HEK293 (cell line): ENCODE data around the gene ZNF646.
A peak's percentile ranks its signal among the peaks of the same experiment; 100 is the strongest.

Experiments used
- CTCF ChIA-PET: fragments of 350-600 bp; formaldehyde crosslinking; extraction: SDS; loops from one replicate; lab custom pipeline; 2021; ENCODE audit warnings: antibody characterized with exemption; lab: Yijun Ruan, JAX
- POLR2A ChIA-PET: fragments of 300-600 bp; formaldehyde crosslinking; extraction: SDS; loops from one replicate; lab custom pipeline; 2020; ENCODE audit warnings: antibody characterized with exemption, inconsistent platforms; lab: Yijun Ruan, JAX
- H3K27ac ChIP-seq: fragments of 200-500 bp; sonication (Bioruptor generic); 2 replicates; pipeline ENCODE4 v1.5.1; 2014; ENCODE audit warnings: low read depth, low read length, control low read depth, inconsistent platforms; ENCODE audit errors: extremely low read depth
- H3K36me3 ChIP-seq, 2 experiments: fragments of 200-500 bp in 1 of 2; sonication (Bioruptor generic) in 1 of 2; 1 replicate in 1 of 2; 2 replicates in 1 of 2; pipeline ENCODE4 v1.5.1; 2014 to 2017; ENCODE audit warnings: inconsistent platforms in 2 of 2, low read length in 2 of 2; ENCODE audit not compliant: control insufficient read depth in 2 of 2, insufficient read depth in 1 of 2
- H3K4me1 ChIP-seq: fragments of 200-500 bp; sonication (Bioruptor generic); 2 replicates; pipeline ENCODE4 v1.5.1; 2014; ENCODE audit warnings: mild to moderate bottlenecking, low read length, inconsistent platforms; ENCODE audit not compliant: control insufficient read depth, insufficient read depth
- H3K4me3 ChIP-seq: 2 replicates; pipeline ENCODE4 v1.5.1; 2011; ENCODE audit warnings: low read depth, mild to moderate bottlenecking, control low read depth, low read length, moderate library complexity
- H3K9me3 ChIP-seq: fragments of 200-500 bp; sonication (Bioruptor generic); 2 replicates; pipeline ENCODE4 v1.5.1; 2014; ENCODE audit warnings: low read depth, low read length, inconsistent platforms; ENCODE audit not compliant: control insufficient read depth, insufficient read depth
- BCL11A ChIP-seq: fragments of 450-650 bp; formaldehyde crosslinking; IDR thresholded peaks from 2 replicates; pipeline ENCODE4 v1.5.1; 2016; ENCODE audit warnings: low read depth, missing biosample characterization, missing genetic modification characterization
- GLIS1 ChIP-seq: fragments of 450-650 bp; formaldehyde crosslinking; IDR thresholded peaks from 2 replicates; pipeline ENCODE4 v1.5.1; 2016; ENCODE audit warnings: missing biosample characterization, missing genetic modification characterization
- HOXC10 ChIP-seq: sonication (generic); formaldehyde crosslinking; IDR thresholded peaks from 2 replicates; pipeline ENCODE4 v1.8.1; 2023; ENCODE audit warnings: mild to moderate bottlenecking, missing genetic modification reagents
- KLF7 ChIP-seq: fragments of 450-650 bp; formaldehyde crosslinking; IDR thresholded peaks from 2 replicates; pipeline ENCODE4 v1.5.1; 2016; ENCODE audit warnings: missing biosample characterization, missing genetic modification characterization, borderline replicate concordance
- REPIN1 ChIP-seq: fragments of 450-650 bp; formaldehyde crosslinking; IDR thresholded peaks from 2 replicates; pipeline ENCODE4 v1.5.1; 2017; ENCODE audit warnings: missing biosample characterization, missing genetic modification characterization, low read depth
- SCRT2 ChIP-seq: fragments of 450-650 bp; formaldehyde crosslinking; IDR thresholded peaks from 2 replicates; pipeline ENCODE4 v1.5.1; 2016; ENCODE audit warnings: missing biosample characterization, missing genetic modification characterization
- SP2 ChIP-seq: fragments of 450-650 bp; formaldehyde crosslinking; IDR thresholded peaks from 2 replicates; pipeline ENCODE4 v1.5.1; 2016; ENCODE audit warnings: missing biosample characterization, missing genetic modification characterization
- SP3 ChIP-seq: fragments of 450-650 bp; formaldehyde crosslinking; IDR thresholded peaks from 2 replicates; pipeline ENCODE4 v1.5.1; 2016; ENCODE audit warnings: missing biosample characterization, missing genetic modification characterization
- ZBTB17 ChIP-seq: fragments of 450-650 bp; formaldehyde crosslinking; IDR thresholded peaks from 2 replicates; pipeline ENCODE4 v1.5.1; 2016; ENCODE audit warnings: missing biosample characterization, missing genetic modification characterization
- ZFHX2 ChIP-seq: fragments of 450-650 bp; formaldehyde crosslinking; conservative IDR thresholded peaks from 2 replicates; pipeline ENCODE4 v1.5.1; 2016; ENCODE audit warnings: missing biosample characterization, missing genetic modification characterization
- ZNF16 ChIP-seq: fragments of 450-650 bp; formaldehyde crosslinking; IDR thresholded peaks from 2 replicates; pipeline ENCODE4 v1.5.1; 2016; ENCODE audit warnings: low read depth, missing biosample characterization, missing genetic modification characterization
- ZNF311 ChIP-seq: fragments of 450-650 bp; formaldehyde crosslinking; IDR thresholded peaks from 2 replicates; pipeline ENCODE4 v1.5.1; 2017; ENCODE audit warnings: missing biosample characterization, missing genetic modification characterization, borderline replicate concordance
- ZNF341 ChIP-seq: fragments of 450-650 bp; formaldehyde crosslinking; IDR thresholded peaks from 2 replicates; pipeline ENCODE4; 2016; ENCODE audit warnings: low read depth, missing biosample characterization, missing genetic modification characterization
- ZNF416 ChIP-seq: fragments of 450-650 bp; formaldehyde crosslinking; IDR thresholded peaks from 2 replicates; pipeline ENCODE4 v1.5.1; 2016; ENCODE audit warnings: missing biosample characterization, missing genetic modification characterization
- ZNF561 ChIP-seq: fragments of 450-650 bp; IDR thresholded peaks from 2 replicates; pipeline ENCODE4 v1.5.1; 2018; ENCODE audit warnings: missing biosample characterization, missing genetic modification characterization, borderline replicate concordance
- ZNF747 ChIP-seq: fragments of 450-650 bp; formaldehyde crosslinking; IDR thresholded peaks from 2 replicates; pipeline ENCODE4 v1.5.1; 2016; ENCODE audit warnings: missing biosample characterization, missing genetic modification characterization
- ZNF768 ChIP-seq: fragments of 450-650 bp; formaldehyde crosslinking; IDR thresholded peaks from 2 replicates; pipeline ENCODE4 v1.5.1; 2018; ENCODE audit warnings: missing biosample characterization, mild to moderate bottlenecking, missing genetic modification characterization
- TF ChIP-seq, protein P1 (sequence below): fragments of 450-650 bp; formaldehyde crosslinking; IDR thresholded peaks from 2 replicates; pipeline ENCODE4 v1.5.1; 2016; ENCODE audit warnings: missing biosample characterization, missing genetic modification characterization
- TF ChIP-seq, protein P2 (sequence below): fragments of 450-650 bp; IDR thresholded peaks from 2 replicates; pipeline ENCODE4 v1.5.1; 2018; ENCODE audit warnings: missing biosample characterization, missing genetic modification characterization
- TF ChIP-seq, protein P3 (sequence below): fragments of 450-650 bp; formaldehyde crosslinking; IDR thresholded peaks from 2 replicates; pipeline ENCODE4 v1.5.1; 2016; ENCODE audit warnings: missing biosample characterization, missing genetic modification characterization
- TF ChIP-seq, protein P4 (sequence below): fragments of 450-650 bp; formaldehyde crosslinking; IDR thresholded peaks from 2 replicates; pipeline ENCODE4 v1.5.1; 2016; ENCODE audit warnings: missing biosample characterization, missing genetic modification characterization
- TF ChIP-seq, protein P5 (sequence below): fragments of 450-650 bp; formaldehyde crosslinking; IDR thresholded peaks from 2 replicates; pipeline ENCODE4 v1.5.1; 2017; ENCODE audit warnings: missing biosample characterization, missing genetic modification characterization
- TF ChIP-seq, protein P6 (sequence below): fragments of 450-650 bp; formaldehyde crosslinking; IDR thresholded peaks from 2 replicates; pipeline ENCODE4 v1.5.1; 2016; ENCODE audit warnings: missing biosample characterization, missing genetic modification characterization

Gene ZNF646

DNA sequence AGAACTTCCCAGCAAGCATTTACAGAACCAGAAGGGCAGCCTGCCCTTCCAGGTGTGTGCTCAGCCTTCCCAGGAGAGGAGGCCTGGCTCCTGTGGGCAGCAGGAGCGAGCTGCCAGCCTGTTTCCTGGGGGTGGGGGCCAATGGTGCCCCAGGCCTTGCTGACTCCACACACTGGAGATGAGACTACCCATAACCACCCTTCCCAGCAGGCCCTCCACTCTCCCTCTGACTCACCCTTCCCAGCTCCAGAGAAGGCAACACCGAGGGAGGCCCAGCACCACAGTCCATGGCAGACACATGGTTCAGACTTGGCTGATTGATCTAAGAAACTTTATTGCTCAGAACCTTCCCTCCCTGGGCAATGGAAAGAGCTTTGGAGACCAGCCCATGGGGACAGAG lies 16.3 kb downstream of the ZNF646 start (continued):
- TF ChIP-seq ZNF561 (tag by site-specific recombination) (no peak), REPIN1 (tag by site-specific recombination) (no peak), ZNF747 (tag by site-specific recombination) (no peak), ZFHX2 (tag by site-specific recombination) (no peak)
- TF ChIP-seq, protein P1, sequence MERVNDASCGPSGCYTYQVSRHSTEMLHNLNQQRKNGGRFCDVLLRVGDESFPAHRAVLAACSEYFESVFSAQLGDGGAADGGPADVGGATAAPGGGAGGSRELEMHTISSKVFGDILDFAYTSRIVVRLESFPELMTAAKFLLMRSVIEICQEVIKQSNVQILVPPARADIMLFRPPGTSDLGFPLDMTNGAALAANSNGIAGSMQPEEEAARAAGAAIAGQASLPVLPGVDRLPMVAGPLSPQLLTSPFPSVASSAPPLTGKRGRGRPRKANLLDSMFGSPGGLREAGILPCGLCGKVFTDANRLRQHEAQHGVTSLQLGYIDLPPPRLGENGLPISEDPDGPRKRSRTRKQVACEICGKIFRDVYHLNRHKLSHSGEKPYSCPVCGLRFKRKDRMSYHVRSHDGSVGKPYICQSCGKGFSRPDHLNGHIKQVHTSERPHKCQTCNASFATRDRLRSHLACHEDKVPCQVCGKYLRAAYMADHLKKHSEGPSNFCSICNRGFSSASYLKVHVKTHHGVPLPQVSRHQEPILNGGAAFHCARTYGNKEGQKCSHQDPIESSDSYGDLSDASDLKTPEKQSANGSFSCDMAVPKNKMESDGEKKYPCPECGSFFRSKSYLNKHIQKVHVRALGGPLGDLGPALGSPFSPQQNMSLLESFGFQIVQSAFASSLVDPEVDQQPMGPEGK (tag by site-specific recombination) = peak; percentile 60; the same call in 1 of the 2 replicates
- TF ChIP-seq, protein P2, sequence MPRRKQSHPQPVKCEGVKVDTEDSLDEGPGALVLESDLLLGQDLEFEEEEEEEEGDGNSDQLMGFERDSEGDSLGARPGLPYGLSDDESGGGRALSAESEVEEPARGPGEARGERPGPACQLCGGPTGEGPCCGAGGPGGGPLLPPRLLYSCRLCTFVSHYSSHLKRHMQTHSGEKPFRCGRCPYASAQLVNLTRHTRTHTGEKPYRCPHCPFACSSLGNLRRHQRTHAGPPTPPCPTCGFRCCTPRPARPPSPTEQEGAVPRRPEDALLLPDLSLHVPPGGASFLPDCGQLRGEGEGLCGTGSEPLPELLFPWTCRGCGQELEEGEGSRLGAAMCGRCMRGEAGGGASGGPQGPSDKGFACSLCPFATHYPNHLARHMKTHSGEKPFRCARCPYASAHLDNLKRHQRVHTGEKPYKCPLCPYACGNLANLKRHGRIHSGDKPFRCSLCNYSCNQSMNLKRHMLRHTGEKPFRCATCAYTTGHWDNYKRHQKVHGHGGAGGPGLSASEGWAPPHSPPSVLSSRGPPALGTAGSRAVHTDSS (tag by site-specific recombination) = no peak
- TF ChIP-seq, protein P3, sequence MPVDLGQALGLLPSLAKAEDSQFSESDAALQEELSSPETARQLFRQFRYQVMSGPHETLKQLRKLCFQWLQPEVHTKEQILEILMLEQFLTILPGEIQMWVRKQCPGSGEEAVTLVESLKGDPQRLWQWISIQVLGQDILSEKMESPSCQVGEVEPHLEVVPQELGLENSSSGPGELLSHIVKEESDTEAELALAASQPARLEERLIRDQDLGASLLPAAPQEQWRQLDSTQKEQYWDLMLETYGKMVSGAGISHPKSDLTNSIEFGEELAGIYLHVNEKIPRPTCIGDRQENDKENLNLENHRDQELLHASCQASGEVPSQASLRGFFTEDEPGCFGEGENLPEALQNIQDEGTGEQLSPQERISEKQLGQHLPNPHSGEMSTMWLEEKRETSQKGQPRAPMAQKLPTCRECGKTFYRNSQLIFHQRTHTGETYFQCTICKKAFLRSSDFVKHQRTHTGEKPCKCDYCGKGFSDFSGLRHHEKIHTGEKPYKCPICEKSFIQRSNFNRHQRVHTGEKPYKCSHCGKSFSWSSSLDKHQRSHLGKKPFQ = no peak

DNA sequence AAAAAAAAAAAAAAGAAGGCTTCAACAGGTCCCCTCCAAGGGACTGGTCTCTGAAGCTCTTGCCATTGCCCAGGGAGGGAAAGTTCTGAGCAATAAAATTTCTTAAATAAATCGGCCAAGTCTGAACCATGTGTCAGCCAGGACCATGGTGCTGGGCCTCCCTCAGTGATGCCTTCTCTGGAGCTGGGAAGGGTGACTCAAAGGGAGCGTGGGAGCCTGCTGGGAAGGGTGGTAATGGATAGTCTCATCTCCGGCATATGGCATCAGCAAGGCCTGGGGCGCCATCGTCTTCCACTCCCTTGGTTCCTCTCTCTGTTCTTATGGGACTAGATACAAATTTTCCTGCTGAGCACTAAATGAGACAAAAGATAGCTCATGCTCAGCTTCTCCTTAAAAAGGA lies 18.1 kb downstream of the ZNF646 start:
- Histone ChIP-seq H3K27ac (no peak overlapping the region), H3K36me3 (peaks cover 0 to 34% of the 10 kb centered on the region in 2 experiments; a peak in 2 of 3 replicates), H3K4me1 (peaks cover 3% of the 10 kb centered on the region; the same call in 1 of the 2 replicates), H3K9me3 (no peaks in the 10 kb centered on the region), H3K4me3 (no peak overlapping the region)
- CTCF ChIA-PET = interaction anchor here (0.7 to 0.8 kb wide), 3 partner anchors 10 to 107 kb away, joined by 3 to 9 read pairs (median 3); partner anchors contain the start of gene HSD3B7
- POLR2A ChIA-PET = interaction anchor here (0.6 to 4.0 kb wide), 9 partner anchors 8 to 1268 kb away, joined by 3 to 26 read pairs (median 5); partner anchors contain the start of genes FUS, KAT8, STX4 and ZNF646
- TF ChIP-seq ZNF768 (tag by site-specific recombination) = no peak
- TF ChIP-seq ZNF341 (tag by site-specific recombination) = no peak
- TF ChIP-seq, protein P4, sequence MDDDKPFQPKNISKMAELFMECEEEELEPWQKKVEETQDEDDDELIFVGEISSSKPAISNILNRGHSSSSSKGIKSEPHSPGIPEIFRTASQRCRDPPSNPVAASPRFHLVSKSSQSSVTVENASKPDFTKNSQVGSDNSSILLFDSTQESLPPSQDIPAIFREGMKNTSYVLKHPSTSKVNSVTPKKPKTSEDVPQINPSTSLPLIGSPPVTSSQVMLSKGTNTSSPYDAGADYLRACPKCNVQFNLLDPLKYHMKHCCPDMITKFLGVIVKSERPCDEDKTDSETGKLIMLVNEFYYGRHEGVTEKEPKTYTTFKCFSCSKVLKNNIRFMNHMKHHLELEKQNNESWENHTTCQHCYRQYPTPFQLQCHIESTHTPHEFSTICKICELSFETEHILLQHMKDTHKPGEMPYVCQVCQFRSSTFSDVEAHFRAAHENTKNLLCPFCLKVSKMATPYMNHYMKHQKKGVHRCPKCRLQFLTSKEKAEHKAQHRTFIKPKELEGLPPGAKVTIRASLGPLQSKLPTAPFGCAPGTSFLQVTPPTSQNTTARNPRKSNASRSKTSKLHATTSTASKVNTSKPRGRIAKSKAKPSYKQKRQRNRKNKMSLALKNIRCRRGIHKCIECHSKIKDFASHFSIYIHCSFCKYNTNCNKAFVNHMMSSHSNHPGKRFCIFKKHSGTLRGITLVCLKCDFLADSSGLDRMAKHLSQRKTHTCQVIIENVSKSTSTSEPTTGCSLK = no peak
- TF ChIP-seq SCRT2 = peak; percentile 51; the same call in 1 of the 2 replicates
- no peak for TF ChIP-seq BCL11A (tag by site-specific recombination)

DNA sequence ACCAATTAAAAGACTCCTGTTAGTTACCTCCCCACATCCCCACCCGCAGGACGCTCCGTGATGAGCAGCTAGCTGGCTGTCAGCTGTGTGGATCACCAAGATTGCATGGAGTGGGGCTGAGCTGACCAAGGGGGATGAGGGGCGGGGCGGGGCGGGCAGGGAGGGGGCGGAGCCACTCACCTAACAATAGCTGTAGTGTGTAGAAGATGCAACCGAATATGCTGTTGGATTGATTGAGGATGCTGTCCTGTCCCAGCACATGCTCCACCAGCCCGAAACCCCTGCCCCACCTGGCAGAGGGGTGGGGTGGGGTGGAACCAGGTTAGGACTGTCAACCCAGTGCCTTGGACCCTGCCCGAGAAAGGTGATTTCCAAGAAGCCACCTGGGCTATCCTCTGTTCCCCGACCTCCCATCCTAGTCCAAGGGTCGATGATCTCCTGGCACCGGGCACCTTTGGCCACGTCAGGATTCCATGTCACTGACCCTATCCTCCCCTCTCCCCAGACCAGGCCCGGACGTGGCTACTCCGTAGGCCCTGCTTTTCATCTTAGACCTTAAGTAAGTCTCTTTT lies 19.0 kb downstream of the ZNF646 start:
- H3K36me3 ChIP-seq = peaks cover 0 to 32% of the 10 kb centered on the region in 2 experiments; a peak in 2 of 3 replicates
- H3K4me3 ChIP-seq = peak overlapping the region; percentile 8
- H3K27ac ChIP-seq = no peak overlapping the region
- ChIA-PET CTCF (interaction anchor here (0.5 to 1.2 kb wide), 2 partner anchors 45 to 61 kb away, joined by 4 to 5 read pairs; no protein-coding TSS in a partner anchor), POLR2A (interaction anchor here (1.1 to 4.0 kb wide), 9 partner anchors 9 to 367 kb away, joined by 3 to 26 read pairs (median 6); partner anchors contain the start of genes ARMC5, FUS, KAT8 and STX4)
- peaks cover 3% of the 10 kb centered on the region; the same call in 1 of the 2 replicates for H3K4me1 ChIP-seq
- H3K9me3 ChIP-seq = no peaks in the 10 kb centered on the region
- TF ChIP-seq ZNF311 (tag by site-specific recombination) = no peak
- peak; percentile 26; the same call in 1 of the 2 replicates for TF ChIP-seq ZBTB17
- peak; percentile 51 for TF ChIP-seq SP2 (tag by site-specific recombination)
- TF ChIP-seq, protein P5, sequence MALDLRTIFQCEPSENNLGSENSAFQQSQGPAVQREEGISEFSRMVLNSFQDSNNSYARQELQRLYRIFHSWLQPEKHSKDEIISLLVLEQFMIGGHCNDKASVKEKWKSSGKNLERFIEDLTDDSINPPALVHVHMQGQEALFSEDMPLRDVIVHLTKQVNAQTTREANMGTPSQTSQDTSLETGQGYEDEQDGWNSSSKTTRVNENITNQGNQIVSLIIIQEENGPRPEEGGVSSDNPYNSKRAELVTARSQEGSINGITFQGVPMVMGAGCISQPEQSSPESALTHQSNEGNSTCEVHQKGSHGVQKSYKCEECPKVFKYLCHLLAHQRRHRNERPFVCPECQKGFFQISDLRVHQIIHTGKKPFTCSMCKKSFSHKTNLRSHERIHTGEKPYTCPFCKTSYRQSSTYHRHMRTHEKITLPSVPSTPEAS = no peak
- TF ChIP-seq, protein P6, sequence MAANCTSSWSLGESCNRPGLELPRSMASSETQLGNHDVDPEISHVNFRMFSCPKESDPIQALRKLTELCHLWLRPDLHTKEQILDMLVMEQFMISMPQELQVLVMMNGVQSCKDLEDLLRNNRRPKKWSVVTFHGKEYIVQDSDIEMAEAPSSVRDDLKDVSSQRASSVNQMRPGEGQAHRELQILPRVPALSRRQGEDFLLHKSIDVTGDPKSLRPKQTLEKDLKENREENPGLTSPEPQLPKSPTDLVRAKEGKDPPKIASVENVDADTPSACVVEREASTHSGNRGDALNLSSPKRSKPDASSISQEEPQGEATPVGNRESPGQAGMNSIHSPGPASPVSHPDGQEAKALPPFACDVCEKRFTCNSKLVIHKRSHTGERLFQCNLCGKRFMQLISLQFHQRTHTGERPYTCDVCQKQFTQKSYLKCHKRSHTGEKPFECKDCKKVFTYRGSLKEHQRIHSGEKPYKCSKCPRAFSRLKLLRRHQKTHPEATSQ (tag by site-specific recombination) = no peak
- no peak for TF ChIP-seq GLIS1
- TF ChIP-seq ZNF416 = no peak
- no peak for TF ChIP-seq ZNF16 (tag by site-specific recombination)
- TF ChIP-seq SP3 (tag by site-specific recombination) = peak; percentile 60
- TF ChIP-seq KLF7 (tag by site-specific recombination) = no peak
- TF ChIP-seq HOXC10 (CRISPR knock-in tag) = no peak
